Activated T-cell treated with anti-CD3 and anti-CD28 coated beads, Interleukin-2, amount 50 U/mL, for 24 hours (primary cell): ENCODE measurements around the gene LRMDA.

Source experiments
- DNase-seq: peaks from one replicate; pipeline ENCODE4 v3.0.0-alpha.2; 2020
- H3K27ac Mint-ChIP-seq: 2 replicates; pipeline ENCODE4 v1.8.0; 2020; ENCODE audit warnings: mild to moderate bottlenecking, mixed read lengths
- H3K27me3 Mint-ChIP-seq: 2 replicates; pipeline ENCODE4 v1.8.0; 2020; ENCODE audit warnings: mixed read lengths
- H3K36me3 Mint-ChIP-seq: 2 replicates; pipeline ENCODE4 v1.8.0; 2020; ENCODE audit warnings: low read depth, mixed read lengths
- H3K4me1 Mint-ChIP-seq: 2 replicates; pipeline ENCODE4 v1.8.0; 2020; ENCODE audit warnings: low read depth, mixed read lengths
- H3K4me3 Mint-ChIP-seq: 2 replicates; pipeline ENCODE4 v1.8.0; 2020; ENCODE audit warnings: mild to moderate bottlenecking, moderate library complexity, mixed read lengths
- H3K9me3 Mint-ChIP-seq: 2 replicates; pipeline ENCODE4 v1.8.0; 2020; ENCODE audit warnings: mixed read lengths

LRMDA gene

DNA sequence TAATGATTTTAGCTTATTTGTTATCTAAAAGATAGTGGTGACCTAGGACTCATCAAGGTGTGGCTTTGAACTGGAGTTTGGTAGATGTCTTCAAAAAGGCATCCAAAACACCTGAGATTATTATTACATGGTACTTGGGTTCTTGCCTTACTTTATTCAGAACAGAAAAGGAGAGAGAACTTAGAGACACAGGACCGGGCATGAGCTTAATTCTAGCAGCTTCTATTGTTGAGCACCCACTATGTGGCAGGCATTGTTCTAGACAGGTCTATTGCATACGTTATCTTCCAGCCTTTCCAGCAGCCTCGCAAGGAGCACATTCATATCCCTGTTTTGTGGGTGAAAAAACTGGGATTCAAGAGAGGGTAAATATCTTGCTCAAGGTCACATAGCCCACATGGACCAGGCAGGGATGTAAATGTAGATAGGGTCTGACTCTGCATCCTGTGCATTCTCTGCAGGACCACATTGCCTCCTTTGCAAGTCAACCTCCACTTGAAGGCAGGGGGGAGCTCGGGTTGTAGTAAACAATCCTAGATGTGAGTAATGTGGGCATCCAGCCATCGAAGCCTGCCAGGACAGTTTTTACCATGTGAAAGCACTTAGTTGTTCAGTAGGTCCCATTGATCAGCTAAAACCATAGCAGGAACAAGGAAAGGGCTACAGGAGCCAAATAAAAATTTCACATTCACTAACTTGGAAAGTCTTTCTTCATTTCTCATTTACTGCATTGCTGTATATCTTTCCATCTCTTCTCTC, 551.4 kb downstream of the LRMDA start:
- Mint-ChIP-seq H3K4me1 (no peaks in the 10 kb centered on the region), H3K4me3 (no peak overlapping the region), H3K27me3 (no peaks in the 10 kb centered on the region), H3K36me3 (no peaks in the 10 kb centered on the region), H3K9me3 (no peaks in the 10 kb centered on the region), H3K27ac (no peak overlapping the region)
- no peak for DNase-seq

- Mint-ChIP-seq H3K27me3 (no peaks in the 10 kb centered on the region), H3K36me3 (no peaks in the 10 kb centered on the region), H3K4me1 (no peaks in the 10 kb centered on the region), H3K4me3 (no peak overlapping the region), H3K27ac (no peak overlapping the region), H3K9me3 (no peaks in the 10 kb centered on the region)
- DNase-seq = no peak
Measured at GRCh38 chr10:75984067-75984466, 552.6 kb downstream of the LRMDA start.

- Mint-ChIP-seq H3K27me3 (no peaks in the 10 kb centered on the region), H3K4me1 (no peaks in the 10 kb centered on the region), H3K36me3 (no peaks in the 10 kb centered on the region), H3K9me3 (no peaks in the 10 kb centered on the region), H3K4me3 (no peak overlapping the region), H3K27ac (no peak overlapping the region)
- no peak for DNase-seq
Measured at GRCh38 chr10:75987616-75988015, 556.2 kb downstream of the LRMDA start.

DNA sequence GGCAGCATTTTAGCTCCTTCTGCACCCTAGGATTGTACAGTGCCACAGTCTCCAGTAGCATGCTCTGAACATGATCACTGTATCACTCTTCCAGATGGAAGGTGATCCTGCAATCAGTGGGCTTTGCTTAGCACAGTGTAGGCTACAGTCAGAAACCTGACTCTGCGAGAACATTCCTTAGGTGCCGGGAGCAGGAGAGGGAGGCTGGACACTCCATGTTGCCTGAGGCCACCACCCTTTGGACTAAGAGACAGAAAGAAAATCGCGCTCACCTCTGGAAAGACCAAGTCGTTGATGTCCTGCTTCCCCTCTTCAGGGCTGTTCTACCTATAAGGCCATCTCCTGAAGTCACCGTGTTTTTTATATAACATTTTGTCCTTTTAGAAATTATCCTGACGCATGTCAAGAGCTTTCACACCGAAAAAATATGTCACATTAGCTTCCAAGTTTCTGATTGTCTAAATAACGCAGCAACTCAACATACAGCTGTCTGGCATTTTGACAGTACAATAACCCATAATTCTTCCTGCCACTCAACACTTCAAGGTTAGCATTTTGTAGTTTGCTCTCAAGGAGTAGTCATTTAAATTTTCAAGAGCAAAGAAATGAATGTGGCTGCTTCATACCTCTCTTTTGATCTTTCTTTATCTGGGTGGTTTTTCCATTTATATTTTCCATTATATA, 563.1 kb downstream of the LRMDA start:
- no peak for DNase-seq
- H3K4me3 Mint-ChIP-seq = no peak overlapping the region
- no peaks in the 10 kb centered on the region for H3K27me3 Mint-ChIP-seq
- H3K27ac Mint-ChIP-seq = no peak overlapping the region
- H3K36me3 Mint-ChIP-seq = no peaks in the 10 kb centered on the region
- H3K9me3 Mint-ChIP-seq = no peaks in the 10 kb centered on the region
- H3K4me1 Mint-ChIP-seq = no peaks in the 10 kb centered on the region

- H3K4me1 Mint-ChIP-seq = no peaks in the 10 kb centered on the region
- no peaks in the 10 kb centered on the region for H3K27me3 Mint-ChIP-seq
- DNase-seq = no peak
- no peaks in the 10 kb centered on the region for H3K9me3 Mint-ChIP-seq
- no peak overlapping the region for H3K27ac Mint-ChIP-seq
- H3K36me3 Mint-ChIP-seq = no peaks in the 10 kb centered on the region
- H3K4me3 Mint-ChIP-seq = no peak overlapping the region
Measured at GRCh38 chr10:75995041-75995430, 563.6 kb downstream of the LRMDA start.

GRCh38 chr10:75995720-75996119, 564.3 kb downstream of the LRMDA start:
- H3K27me3 Mint-ChIP-seq = no peaks in the 10 kb centered on the region
- DNase-seq = no peak
- H3K36me3 Mint-ChIP-seq = no peaks in the 10 kb centered on the region
- no peaks in the 10 kb centered on the region for H3K9me3 Mint-ChIP-seq
- no peaks in the 10 kb centered on the region for H3K4me1 Mint-ChIP-seq
- H3K27ac Mint-ChIP-seq = no peak overlapping the region
- H3K4me3 Mint-ChIP-seq = no peak overlapping the region

GRCh38 chr10:75999001-75999400, 567.6 kb downstream of the LRMDA start:
- Mint-ChIP-seq H3K27me3 (no peaks in the 10 kb centered on the region), H3K4me1 (no peaks in the 10 kb centered on the region), H3K36me3 (no peaks in the 10 kb centered on the region), H3K4me3 (no peak overlapping the region), H3K9me3 (no peaks in the 10 kb centered on the region), H3K27ac (no peak overlapping the region)
- DNase-seq = no peak

- no peaks in the 10 kb centered on the region for H3K4me1 Mint-ChIP-seq
Measured at GRCh38 chr10:75999515-76000209, 568.2 kb downstream of the LRMDA start.

DNA sequence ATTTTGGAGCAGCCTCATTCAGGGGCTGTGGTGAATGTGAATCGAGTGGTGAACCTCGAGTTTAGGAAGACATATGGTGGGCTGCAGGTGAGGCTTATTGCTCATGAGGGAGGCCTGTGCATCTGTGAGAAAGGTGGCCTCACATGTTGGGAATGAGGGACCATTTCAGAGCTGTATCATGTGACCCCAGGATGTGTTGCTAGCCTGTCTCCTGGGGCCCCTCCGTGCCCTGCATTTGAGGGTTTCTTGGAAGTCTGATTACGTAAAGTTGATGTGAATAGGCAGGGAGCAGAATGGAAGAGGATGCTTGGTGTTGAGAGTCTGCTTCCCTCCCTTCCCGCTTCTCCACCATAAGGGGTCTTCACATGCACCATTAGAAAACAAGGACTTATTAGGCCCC, 569.1 kb downstream of the LRMDA start:
- H3K36me3 Mint-ChIP-seq = no peaks in the 10 kb centered on the region
- no peaks in the 10 kb centered on the region for H3K9me3 Mint-ChIP-seq
- H3K4me3 Mint-ChIP-seq = no peak overlapping the region
- no peaks in the 10 kb centered on the region for H3K27me3 Mint-ChIP-seq
- H3K27ac Mint-ChIP-seq = no peak overlapping the region
- no peak for DNase-seq
- H3K4me1 Mint-ChIP-seq = no peaks in the 10 kb centered on the region

More at GRCh38 chr10:75999515-76000209, 568.2 kb downstream of the LRMDA start:
- Mint-ChIP-seq H3K4me3 (no peak overlapping the region), H3K27ac (no peak overlapping the region), H3K9me3 (no peaks in the 10 kb centered on the region), H3K27me3 (no peaks in the 10 kb centered on the region), H3K36me3 (no peaks in the 10 kb centered on the region)
- no peak for DNase-seq

- Mint-ChIP-seq H3K4me3 (no peak overlapping the region), H3K9me3 (no peaks in the 10 kb centered on the region), H3K36me3 (no peaks in the 10 kb centered on the region), H3K27me3 (no peaks in the 10 kb centered on the region), H3K27ac (no peak overlapping the region), H3K4me1 (no peaks in the 10 kb centered on the region)
- DNase-seq = no peak
Measured at GRCh38 chr10:76001019-76001418, 569.6 kb downstream of the LRMDA start.

DNA sequence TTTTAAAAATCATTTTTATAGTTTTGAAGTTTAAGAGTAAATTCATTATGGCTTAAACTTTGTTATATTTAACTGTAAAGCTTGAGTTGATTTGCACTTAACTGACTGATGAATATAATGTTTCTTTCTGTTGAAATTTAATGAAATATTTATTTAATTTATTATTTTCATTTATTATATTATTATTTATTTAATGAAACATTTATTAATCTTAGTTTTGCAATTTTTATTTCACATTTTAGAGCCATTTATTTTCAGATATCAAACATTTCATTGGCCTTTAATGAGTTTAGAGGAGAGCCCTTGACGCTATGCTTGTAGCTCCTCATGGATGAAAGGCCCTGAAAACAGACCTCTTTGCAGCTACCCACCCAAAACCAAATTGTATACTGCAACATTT, 570.0 kb downstream of the LRMDA start:
- Mint-ChIP-seq H3K4me3 (no peak overlapping the region), H3K36me3 (no peaks in the 10 kb centered on the region), H3K9me3 (no peaks in the 10 kb centered on the region), H3K27me3 (no peaks in the 10 kb centered on the region), H3K4me1 (no peaks in the 10 kb centered on the region), H3K27ac (no peak overlapping the region)
- no peak for DNase-seq

- Mint-ChIP-seq H3K9me3 (no peaks in the 10 kb centered on the region), H3K27ac (no peak overlapping the region), H3K4me3 (no peak overlapping the region), H3K4me1 (no peaks in the 10 kb centered on the region), H3K36me3 (no peaks in the 10 kb centered on the region), H3K27me3 (no peaks in the 10 kb centered on the region)
- no peak for DNase-seq
Measured at GRCh38 chr10:76002262-76002854, 570.9 kb downstream of the LRMDA start.

GRCh38 chr10:76007667-76008181, 576.3 kb downstream of the LRMDA start:
- Mint-ChIP-seq H3K36me3 (no peaks in the 10 kb centered on the region), H3K27me3 (peaks cover 5% of the 10 kb centered on the region), H3K9me3 (no peaks in the 10 kb centered on the region), H3K27ac (no peak overlapping the region), H3K4me1 (no peaks in the 10 kb centered on the region), H3K4me3 (no peak overlapping the region)
- no peak for DNase-seq

- Mint-ChIP-seq H3K9me3 (no peaks in the 10 kb centered on the region), H3K27me3 (peaks cover 5% of the 10 kb centered on the region), H3K4me1 (no peaks in the 10 kb centered on the region), H3K4me3 (no peak overlapping the region), H3K27ac (no peak overlapping the region), H3K36me3 (no peaks in the 10 kb centered on the region)
- DNase-seq = no peak
Measured at GRCh38 chr10:76009531-76009930, 578.1 kb downstream of the LRMDA start.
